H1 (cell line): ENCODE data around the gene GLTPD2. TPM values are rescaled to one million over a fixed set of nuclear protein-coding genes. Genes with fewer than 3 reads are reported as not detected.

Experiments used
- CTCF ChIA-PET: fragments of 300-600 bp; sonication (Branson Sonifier 250); formaldehyde crosslinking; loops from one replicate; lab custom pipeline; 2021; ENCODE audit not compliant: partially characterized antibody; lab: Charles Lee
- POLR2A ChIA-PET: fragments of 300-600 bp; sonication (Branson Sonifier 250); formaldehyde crosslinking; loops from one replicate; lab custom pipeline; 2021; ENCODE audit warnings: inconsistent platforms; ENCODE audit not compliant: partially characterized antibody; lab: Charles Lee
- DNase-seq, 2 experiments: peaks; one replicate each; pipeline versions ENCODE4 v3.0.0 to v3.0.0-alpha.2; 2010 to 2022; ENCODE audit warnings: low spot score in 2 of 2, low read depth in 1 of 2, mixed read lengths in 1 of 2
- FAIRE-seq: peaks from 2 replicates; lab custom pipeline; 2011; peaks lifted over from hg19 to GRCh38; lab: Jason Lieb, UNC
- H2AFZ ChIP-seq: 2 replicates; pipeline ENCODE4 v1.8.1; 2012; ENCODE audit warnings: low read length, inconsistent platforms
- H2AK5ac ChIP-seq: 2 replicates; pipeline ENCODE4 v1.6.1; 2013; ENCODE audit warnings: low read depth, low read length
- H2BK120ac ChIP-seq: replicated peaks from 2 replicates; pipeline ENCODE3; 2013; ENCODE audit warnings: low read depth, low read length, inconsistent platforms
- H2BK12ac ChIP-seq: 2 replicates; pipeline ENCODE4 v1.6.1; 2013; ENCODE audit warnings: low read depth, low read length
- H2BK15ac ChIP-seq: 2 replicates; pipeline ENCODE4 v1.6.1; 2013; ENCODE audit warnings: low read length
- H2BK20ac ChIP-seq: 2 replicates; pipeline ENCODE4 v1.6.1; 2013; ENCODE audit warnings: low read length
- H2BK5ac ChIP-seq: 2 replicates; pipeline ENCODE4 v1.6.1; 2013; ENCODE audit warnings: low read depth, low read length
- H3K14ac ChIP-seq: 2 replicates; pipeline ENCODE4 v1.6.1; 2013; ENCODE audit warnings: inconsistent platforms; ENCODE audit not compliant: insufficient read length
- H3K18ac ChIP-seq: 2 replicates; pipeline ENCODE4 v1.6.1; 2013; ENCODE audit warnings: low read length; ENCODE audit errors: extremely low read depth
- H3K23ac ChIP-seq: 2 replicates; pipeline ENCODE4 v1.6.1; 2013; ENCODE audit warnings: inconsistent platforms; ENCODE audit not compliant: insufficient read length
- H3K23me2 ChIP-seq: 2 replicates; pipeline ENCODE4 v1.6.1; 2013; ENCODE audit warnings: low read depth, low read length
- H3K27ac ChIP-seq: 2 replicates; pipeline ENCODE4 v1.6.1; 2011; ENCODE audit warnings: low read depth, low read length, inconsistent platforms
- H3K27me3 ChIP-seq, 4 experiments: replicated peaks in 1 of 4; 1 replicate in 1 of 4; 2 replicates in 3 of 4; pipeline versions ENCODE4 v1.6.1 to v1.8.1; 2011 to 2013; ENCODE audit warnings: low read length in 3 of 4, mild to moderate bottlenecking in 3 of 4, inconsistent platforms in 2 of 4, mixed read lengths in 2 of 4, moderate library complexity in 1 of 4; ENCODE audit not compliant: control insufficient read depth in 3 of 4, insufficient read depth in 3 of 4; ENCODE audit errors: extremely low read depth in 1 of 4
- H3K36me3 ChIP-seq, 4 experiments: 2 replicates each; pipeline versions ENCODE4 v1.6.1 to v1.8.1; 2011 to 2013; ENCODE audit warnings: mild to moderate bottlenecking in 4 of 4, low read length in 3 of 4, moderate library complexity in 2 of 4, control low read depth in 1 of 4, inconsistent platforms in 1 of 4; ENCODE audit not compliant: insufficient read depth in 4 of 4, control insufficient read depth in 2 of 4
- H3K4ac ChIP-seq: replicated peaks from 2 replicates; pipeline ENCODE3; 2013; ENCODE audit warnings: low read length, low read depth, mixed read lengths, inconsistent platforms; ENCODE audit not compliant: insufficient read length
- H3K4me1 ChIP-seq, 4 experiments: replicated peaks in 1 of 4; 1 replicate in 1 of 4; 2 replicates in 3 of 4; pipeline versions ENCODE4 v1.6.1 to v1.8.1; 2011 to 2013; ENCODE audit warnings: low read length in 3 of 4, inconsistent platforms in 2 of 4, mixed read lengths in 1 of 4; ENCODE audit not compliant: insufficient read depth in 4 of 4, control insufficient read depth in 3 of 4
- H3K4me2 ChIP-seq, 2 experiments: 2 replicates each; pipeline versions ENCODE4 v1.6.1 to v1.8.1; 2011 to 2013; ENCODE audit warnings: low read depth in 2 of 2, low read length in 2 of 2, control low read depth in 1 of 2, inconsistent platforms in 1 of 2, mild to moderate bottlenecking in 1 of 2; ENCODE audit not compliant: insufficient read depth in 1 of 2
- H3K4me3 ChIP-seq, 4 experiments: fragments of 200-600, 300-600 bp in 1 of 4; sonication (generic), shearing (Covaris generic), sonication (Bioruptor Twin) in 1 of 4; 2 replicates each; pipeline versions ENCODE4 v1.5.1 to v1.8.1; 2011 to 2016; ENCODE audit warnings: low read length in 4 of 4, low read depth in 3 of 4, control low read depth in 2 of 4, inconsistent platforms in 2 of 4, mild to moderate bottlenecking in 2 of 4, mixed read lengths in 1 of 4, moderate library complexity in 1 of 4; ENCODE audit not compliant: insufficient read depth in 2 of 4; ENCODE audit errors: extremely low read depth in 1 of 4
- H3K56ac ChIP-seq: replicated peaks from 2 replicates; pipeline ENCODE3; 2013; ENCODE audit warnings: low read depth, mild to moderate bottlenecking, mixed read lengths, low read length, inconsistent platforms; ENCODE audit not compliant: insufficient read length
- H3K79me1 ChIP-seq: 2 replicates; pipeline ENCODE4 v1.6.1; 2013; ENCODE audit warnings: low read depth, low read length, control low read depth
- H3K79me2 ChIP-seq, 2 experiments: 2 replicates each; pipeline versions ENCODE4 v1.6.1 to v1.8.1; 2012 to 2013; ENCODE audit warnings: low read length in 2 of 2, mild to moderate bottlenecking in 2 of 2, inconsistent platforms in 1 of 2; ENCODE audit not compliant: insufficient read depth in 2 of 2, control insufficient read depth in 1 of 2
- H3K9ac ChIP-seq, 4 experiments: replicated peaks in 1 of 4; 1 replicate in 1 of 4; 2 replicates in 3 of 4; pipeline versions ENCODE4 v1.6.1 to v1.8.1; 2011 to 2013; ENCODE audit warnings: low read depth in 3 of 4, low read length in 3 of 4, control low read depth in 2 of 4, mild to moderate bottlenecking in 2 of 4, moderate library complexity in 2 of 4, inconsistent platforms in 1 of 4; ENCODE audit errors: extremely low read depth in 1 of 4
- H3K9me3 ChIP-seq, 2 experiments: 2 replicates each; pipeline versions ENCODE4 v1.6.1 to v1.8.1; 2012 to 2013; ENCODE audit warnings: mild to moderate bottlenecking in 2 of 2, moderate library complexity in 2 of 2, control low read depth in 1 of 2, inconsistent platforms in 1 of 2, low read depth in 1 of 2, low read length in 1 of 2, mixed read lengths in 1 of 2; ENCODE audit not compliant: insufficient read depth in 2 of 2
- H4K20me1 ChIP-seq, 2 experiments: replicated peaks in 1 of 2; 2 replicates each; pipeline versions ENCODE3 to v1.8.1; 2011 to 2013; ENCODE audit warnings: inconsistent platforms in 2 of 2, low read length in 2 of 2, mild to moderate bottlenecking in 1 of 2; ENCODE audit not compliant: insufficient read depth in 2 of 2, control insufficient read depth in 1 of 2
- H4K5ac ChIP-seq: 2 replicates; pipeline ENCODE4 v1.6.1; 2013; ENCODE audit warnings: low read length, low read depth, mixed read lengths, inconsistent platforms; ENCODE audit not compliant: insufficient read length
- H4K8ac ChIP-seq: 2 replicates; pipeline ENCODE4 v1.8.0; 2013; ENCODE audit warnings: mild to moderate bottlenecking, moderate library complexity, low read length, inconsistent platforms; ENCODE audit not compliant: insufficient read depth; ENCODE audit errors: extremely low read depth
- H4K91ac ChIP-seq: replicated peaks from 2 replicates; pipeline ENCODE3; 2013; ENCODE audit warnings: low read length, mixed read lengths, inconsistent platforms; ENCODE audit not compliant: insufficient read length
- CBX5 ChIP-seq: fragments of 300-800, 300-1000 bp; sonication (generic); IDR thresholded peaks from 2 replicates; pipeline ENCODE4 v1.7.1; 2016; ENCODE audit warnings: antibody characterized with exemption, low read length, low read depth
- WGBS, 2 experiments: shearing (Covaris generic) in 1 of 2; methylation state at CpG; one replicate each; pipeline versions ENCODE4 v1.1.6 to v1.1.7; 2013 to 2015; ENCODE audit warnings: low lambda C conversion rate in 2 of 2, mixed read lengths in 2 of 2, inconsistent platforms in 1 of 2, low coverage in 1 of 2, missing lambda C conversion rate in 1 of 2; ENCODE audit not compliant: insufficient replicate concordance in 2 of 2, insufficient coverage in 1 of 2, insufficient read length in 1 of 2; ENCODE audit errors: extremely low coverage in 1 of 2, missing lambda C conversion rate in 1 of 2; 5-methylcytosine and 5-hydroxymethylcytosine counted together
- polyA plus RNA-seq, 7 experiments: library from polyadenylated mRNA; depleted of rRNA in 3 of 7; stranded (reverse) in 5 of 7; unstranded in 2 of 7; fragments of >200 nt in 5 of 7; fragments of 200-250 nt in 2 of 7; gene quantifications; 1 replicate in 5 of 7; 2 replicates in 1 of 7; 4 replicates in 1 of 7; pipeline versions ENCODE4 v1.2.1 to v1.2.3, GENCODE V29; 2011 to 2013; ENCODE audit warnings: missing spikeins in 2 of 7, mixed read lengths in 2 of 7
- total RNA-seq: library from RNA; stranded (reverse); fragmentation: NEBNext Ultra II Directional; extraction: Animal tissue kit (Norgen Biotek cat#: 25700); gene quantifications from 2 replicates; pipeline ENCODE4 v1.2.1, GENCODE V29; 2021

Gene GLTPD2
- total and polyA plus RNA-seq, 2 of the 8 experiments (the other 6 are each of a cell fraction or from before 2014, with no cell fraction given): not detected

DNA sequence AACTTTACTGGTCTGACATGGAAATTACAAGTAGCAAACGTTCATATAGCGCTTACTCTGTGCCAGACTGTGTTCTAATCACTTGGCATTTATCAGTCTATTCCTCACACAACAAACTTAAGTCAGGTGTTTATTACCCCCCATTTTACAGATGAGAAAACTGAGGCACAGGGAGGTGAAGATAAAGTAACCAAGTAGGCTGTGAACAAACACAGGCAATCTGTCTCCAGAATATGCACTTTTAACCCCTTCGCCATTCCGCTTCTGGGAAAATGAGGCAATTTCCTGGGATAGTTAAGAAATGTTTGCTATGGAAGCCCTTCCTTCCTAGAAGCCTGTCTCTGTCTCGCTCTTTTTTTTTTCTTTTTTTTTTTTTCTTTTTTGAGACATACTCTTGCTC, 36.8 kb upstream of the GLTPD2 start:
- Histone ChIP-seq H2BK5ac (no peak overlapping the region), H4K20me1 (no peaks in the 10 kb centered on the region), H3K27ac (no peak overlapping the region), H3K4me1 (no peaks in the 10 kb centered on the region), H3K79me2 (no peaks in the 10 kb centered on the region), H3K9ac (no peak overlapping the region), H2BK20ac (no peak overlapping the region), H3K23ac (no peak overlapping the region), H2AK5ac (no peak overlapping the region), H2BK12ac (no peak overlapping the region), H3K18ac (no peak overlapping the region), H2BK15ac (no peak overlapping the region), H3K27me3 (no peaks in the 10 kb centered on the region; a peak in 1 of 7 replicates), H3K36me3 (no peaks in the 10 kb centered on the region), H4K8ac (no peak overlapping the region), H2BK120ac (no peak overlapping the region), H4K91ac (no peak overlapping the region), H3K4ac (no peak overlapping the region), H3K4me3 (no peak overlapping the region), H3K23me2 (no peaks in the 10 kb centered on the region; the same call in 1 of the 2 replicates), H3K56ac (no peak overlapping the region), H3K14ac (no peak overlapping the region), H4K5ac (no peak overlapping the region), H2AFZ (no peak overlapping the region), H3K9me3 (no peaks in the 10 kb centered on the region), H3K79me1 (no peaks in the 10 kb centered on the region), H3K4me2 (no peak overlapping the region)
- DNase-seq: no peak
- ChIA-PET POLR2A (no interaction called here), CTCF (interaction anchor here (0.7 to 1.0 kb wide), 3 partner anchors 31 to 138 kb away, joined by 3 to 5 read pairs (median 4); no protein-coding TSS in a partner anchor)
- no peak for FAIRE-seq
- 86% methylated on average over 5 of the region's 5 CpGs; no CpG with 5 or more reads in 1 of the 2 experiments for WGBS, 2 experiments
- no peak for TF ChIP-seq CBX5
